Effector CD4-positive, alpha-beta T cell (primary cell): ENCODE data around the gene SGCD.

Experiments used
- DNase-seq: peaks from one replicate; pipeline ENCODE4 v3.0.0-alpha.2; 2020

The SGCD gene

DNA sequence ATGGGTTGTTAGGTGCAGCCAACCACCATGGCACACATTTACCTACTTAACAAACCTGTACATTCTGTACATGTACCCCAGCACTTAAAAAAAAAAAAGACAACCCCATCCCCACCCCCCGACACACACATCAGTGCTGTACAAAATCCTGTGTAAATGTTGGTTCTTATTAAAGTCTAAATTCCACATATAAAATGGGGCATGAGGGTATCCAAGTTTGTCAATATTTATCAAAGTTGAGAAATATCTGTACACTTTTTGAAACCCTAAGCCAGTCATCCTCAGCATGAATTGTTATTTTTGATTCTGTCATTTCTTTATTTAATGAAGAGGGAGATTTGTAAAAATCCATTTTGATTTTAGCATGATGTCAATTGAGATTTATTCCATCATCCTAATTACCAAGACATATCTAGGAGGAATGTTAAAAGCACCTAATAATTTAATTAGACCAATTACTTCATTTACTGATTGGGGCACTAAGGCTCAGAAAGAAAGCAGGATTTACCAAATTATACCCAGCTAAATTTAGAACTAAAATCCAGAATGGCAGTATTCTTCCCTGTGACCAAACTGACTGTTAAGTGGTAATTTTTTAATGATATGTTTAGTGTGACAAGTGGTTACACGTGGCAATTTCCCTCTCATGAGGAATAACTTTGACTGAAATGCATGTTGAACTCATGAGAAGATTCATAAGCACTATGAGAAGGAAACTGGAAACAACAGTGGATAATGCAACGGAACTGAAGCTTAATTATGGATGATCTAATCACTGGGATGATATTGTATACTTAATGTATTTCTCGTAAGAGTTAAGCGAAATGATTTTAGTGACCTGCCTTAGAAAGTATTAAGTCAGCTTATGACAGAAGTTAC, 195.9 kb downstream of the SGCD start:
- DNase-seq = no peak

DNA sequence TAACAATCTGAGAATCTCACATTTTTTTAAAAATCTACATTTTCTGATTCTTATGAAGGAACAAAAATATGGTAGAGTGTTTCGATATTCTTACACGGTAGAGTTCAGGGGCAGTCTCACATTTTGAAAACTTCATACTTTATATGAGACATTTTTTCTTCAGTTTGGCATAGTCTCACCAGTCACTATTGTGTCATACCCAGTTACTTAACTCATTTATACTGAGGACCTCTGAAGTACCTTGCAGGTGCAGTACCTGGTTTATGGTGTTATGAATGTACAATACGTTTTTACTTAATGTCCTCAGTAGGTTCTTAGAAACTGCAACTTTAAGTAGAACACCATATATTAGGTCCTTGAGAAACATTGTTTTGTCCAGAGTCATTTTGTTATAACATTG, 196.6 kb downstream of the SGCD start:
- DNase-seq = no peak

DNA sequence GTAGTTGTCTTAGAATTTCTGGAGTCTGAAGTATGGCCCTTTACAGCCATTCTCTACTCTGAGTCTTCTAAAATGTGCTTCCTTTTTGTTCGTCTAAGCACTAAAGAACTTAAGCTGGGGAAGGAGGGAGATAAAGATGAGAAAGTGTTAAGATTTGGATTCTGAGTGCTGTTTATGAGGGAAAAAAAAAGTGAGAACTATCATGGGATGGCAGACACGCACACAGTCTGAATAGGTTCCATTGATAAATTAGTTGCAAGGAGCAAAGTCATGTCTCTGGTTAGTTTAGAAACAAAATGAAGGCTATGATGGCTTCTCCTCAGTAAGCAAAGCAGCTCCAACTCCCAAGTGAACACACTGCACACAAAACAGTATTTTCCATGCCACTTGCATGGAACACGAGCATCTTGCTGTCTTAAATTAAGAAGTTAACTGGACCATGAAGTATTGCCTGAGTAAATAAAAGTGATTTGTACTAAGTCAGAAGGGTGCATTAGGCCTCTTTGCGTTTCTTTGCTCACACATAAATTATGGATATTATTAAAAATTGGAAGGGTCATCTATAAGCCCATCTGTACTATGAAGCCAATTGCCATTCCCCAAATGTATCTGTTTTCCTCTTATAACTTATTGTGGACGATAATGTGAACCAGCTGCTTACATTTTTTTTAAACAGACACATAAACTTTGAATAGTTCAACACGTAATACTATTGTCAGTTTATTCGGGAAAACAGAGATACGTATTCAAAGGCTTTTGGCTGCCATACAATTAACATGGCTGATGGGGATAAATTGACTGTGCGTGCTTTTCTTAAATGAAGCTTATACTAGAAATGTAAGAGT, 199.3 kb downstream of the SGCD start:
- no peak for DNase-seq

DNA sequence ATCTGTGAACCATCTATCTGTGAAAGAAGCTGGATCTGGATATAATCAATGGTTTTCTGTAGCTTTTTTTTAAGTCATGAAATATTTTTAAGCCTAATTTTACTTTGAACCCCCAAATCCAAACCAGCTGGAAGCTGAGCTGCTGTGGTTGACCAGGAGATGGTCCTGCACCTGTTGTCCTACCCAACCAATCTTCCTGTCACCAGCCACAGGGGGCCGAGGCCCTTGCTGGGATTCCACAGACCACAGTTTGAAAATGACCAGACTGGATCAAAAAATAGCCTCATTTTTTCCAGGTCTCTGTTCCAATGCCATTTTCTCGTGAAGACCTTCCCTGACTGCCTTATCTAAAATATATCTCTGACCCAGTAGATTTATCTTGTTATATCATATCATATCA, 200.6 kb downstream of the SGCD start:
- no peak for DNase-seq

DNA sequence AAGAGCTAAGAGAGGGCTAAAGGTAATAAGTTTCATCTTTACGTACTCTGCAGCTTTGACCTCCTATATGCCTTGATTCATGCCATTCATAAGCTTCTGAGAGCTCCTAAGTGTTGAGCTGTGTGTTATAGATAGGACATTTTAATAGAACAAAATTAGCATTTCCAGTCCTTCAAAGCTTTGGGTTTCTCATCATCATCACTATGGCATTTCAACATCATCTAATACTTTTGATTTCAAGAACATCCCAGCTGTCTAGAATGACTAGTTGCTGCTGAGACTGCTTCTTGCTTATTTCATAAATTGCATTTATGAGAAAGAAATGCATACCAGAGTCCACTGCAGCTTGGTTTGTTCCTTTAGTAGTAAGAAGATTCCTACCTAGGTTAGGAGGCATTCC, 201.7 kb downstream of the SGCD start:
- no peak for DNase-seq

DNA sequence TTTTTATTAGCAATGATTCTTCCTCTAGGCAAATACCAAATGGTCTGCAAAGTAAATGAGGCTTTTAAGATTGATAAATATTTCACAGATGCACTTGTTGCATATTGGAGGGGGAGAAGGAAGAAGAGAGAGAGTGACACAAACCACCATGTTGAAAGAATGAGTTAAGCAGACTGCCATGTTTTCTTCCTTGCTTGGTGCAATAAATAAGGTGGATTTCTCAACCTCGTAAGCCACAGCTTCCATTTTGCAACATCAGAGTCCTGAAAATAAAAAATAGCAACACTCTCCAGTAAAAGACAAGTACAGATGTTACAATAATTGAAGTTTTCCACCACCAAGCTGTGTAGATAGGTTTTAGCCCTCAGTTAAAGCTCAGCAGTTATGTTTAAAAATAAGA, 202.9 kb downstream of the SGCD start:
- no peak for DNase-seq

DNA sequence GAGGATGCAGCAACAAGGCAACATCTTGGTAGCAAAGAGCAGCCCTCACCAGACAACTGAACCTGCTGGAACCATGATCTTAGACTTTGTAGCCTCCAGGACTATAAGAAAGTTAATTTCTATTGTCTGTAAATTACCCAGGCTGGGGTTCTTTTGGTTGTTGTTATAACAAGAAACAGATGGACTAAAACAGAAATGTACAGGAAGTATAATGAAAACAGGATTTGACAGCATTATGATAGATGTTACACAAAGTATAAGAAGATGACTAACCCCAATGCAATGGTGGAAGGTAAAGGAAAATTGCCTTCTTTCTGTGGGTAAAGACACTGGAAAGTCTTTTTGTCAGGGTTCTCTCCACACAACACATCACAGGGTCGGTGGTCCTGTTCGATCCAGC, 204.2 kb downstream of the SGCD start:
- DNase-seq = no peak

DNA sequence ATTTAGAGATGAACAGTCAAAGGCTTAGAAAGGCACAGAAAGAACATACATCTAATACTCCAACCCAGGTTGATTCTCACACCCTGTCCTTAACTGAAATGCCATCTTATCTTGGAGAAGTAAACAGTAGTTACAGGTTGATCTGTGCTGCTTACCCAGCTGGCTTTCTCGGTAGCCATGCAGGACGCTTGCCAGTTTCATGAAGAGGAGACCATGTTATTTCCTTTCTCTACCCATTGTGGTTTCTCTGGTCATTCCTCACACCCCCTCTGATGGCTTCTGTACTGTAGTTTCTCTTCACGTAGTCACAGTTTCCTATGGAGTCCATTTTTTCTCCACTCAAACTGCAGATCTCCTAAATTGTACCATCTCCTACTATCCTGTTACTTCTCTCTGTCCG, 206.0 kb downstream of the SGCD start:
- no peak for DNase-seq

DNA sequence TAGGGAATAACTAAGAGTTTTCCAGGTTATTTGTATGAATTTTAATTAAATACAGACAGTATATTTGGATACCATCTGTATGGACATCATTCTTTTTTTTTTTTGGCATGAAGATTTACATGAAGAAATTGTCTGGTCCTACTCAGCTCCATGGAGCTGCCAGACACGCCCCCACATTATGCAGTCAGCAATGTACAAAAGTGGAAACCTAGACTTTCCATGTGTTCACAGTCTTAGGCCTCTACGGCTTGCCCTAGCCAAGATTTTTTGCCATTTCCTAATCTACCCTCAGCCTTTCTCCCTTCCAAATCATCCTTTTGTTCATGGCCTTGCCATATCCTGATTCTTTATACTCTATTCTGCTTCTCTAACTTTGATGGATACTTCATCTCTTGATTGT, 207.1 kb downstream of the SGCD start:
- no peak for DNase-seq

DNA sequence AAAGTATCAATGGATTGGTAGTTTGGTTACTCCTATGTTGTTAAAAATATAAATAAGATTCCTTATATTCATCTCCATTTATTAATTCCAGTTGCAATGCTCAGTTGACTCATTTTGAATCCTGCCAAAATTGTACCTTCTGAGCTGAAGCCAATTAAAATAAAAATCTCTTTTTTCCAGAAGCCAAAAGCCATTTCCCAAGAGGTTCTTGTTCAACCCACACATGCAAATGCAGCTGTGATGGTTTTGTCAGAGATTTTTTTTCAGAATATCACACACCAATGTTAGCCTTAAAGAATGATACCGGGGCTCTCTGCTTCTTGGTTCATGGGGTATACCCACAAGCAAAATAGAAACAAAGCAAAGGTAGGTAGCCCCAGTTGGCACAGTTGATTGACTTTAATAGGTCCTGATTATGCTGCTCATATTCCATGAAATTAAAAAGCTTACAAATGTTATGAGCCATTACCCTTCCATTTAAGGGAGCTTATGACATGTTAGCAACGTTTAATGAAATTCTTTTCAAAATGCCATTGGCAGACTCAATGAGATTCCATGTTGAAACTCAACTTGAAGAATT, 208.0 kb downstream of the SGCD start:
- no peak for DNase-seq

DNA sequence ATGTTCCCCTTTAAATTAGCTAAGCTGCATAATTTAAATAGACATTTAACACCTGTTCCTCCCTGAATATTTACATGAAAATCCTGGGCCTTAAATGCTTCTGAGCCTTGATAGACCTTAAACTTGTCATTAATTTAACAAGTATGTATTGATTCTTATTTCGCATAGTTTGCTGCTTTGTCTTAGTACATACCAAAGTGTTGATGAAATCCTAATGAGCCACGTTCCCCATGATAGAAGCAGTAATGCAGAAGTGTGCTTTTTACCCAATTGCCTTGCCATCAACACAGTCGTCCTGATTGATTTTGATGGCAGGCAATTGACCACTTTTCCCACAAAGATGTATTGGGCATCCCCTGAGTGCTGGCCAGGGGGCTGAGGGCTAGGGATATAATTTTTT, 213.5 kb downstream of the SGCD start:
- DNase-seq = no peak

DNA sequence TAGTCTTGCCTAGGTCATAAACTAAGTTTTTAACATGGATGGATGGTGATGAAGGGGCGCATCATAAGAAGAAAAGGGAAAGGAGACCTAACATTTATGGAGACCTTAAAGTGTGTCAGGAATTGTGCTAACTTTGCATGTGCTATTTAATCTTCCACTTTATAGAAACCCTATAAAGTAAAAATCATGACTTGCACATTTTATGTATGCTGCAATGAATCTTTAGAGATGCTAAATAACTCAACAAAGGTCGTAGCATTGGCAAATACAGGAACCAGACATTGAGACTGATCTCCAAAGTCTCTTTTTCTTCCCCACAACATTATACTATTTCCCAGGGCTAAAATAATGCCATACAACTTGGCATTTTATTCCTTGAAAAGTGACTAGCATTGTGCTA, 214.6 kb downstream of the SGCD start:
- DNase-seq = no peak

DNA sequence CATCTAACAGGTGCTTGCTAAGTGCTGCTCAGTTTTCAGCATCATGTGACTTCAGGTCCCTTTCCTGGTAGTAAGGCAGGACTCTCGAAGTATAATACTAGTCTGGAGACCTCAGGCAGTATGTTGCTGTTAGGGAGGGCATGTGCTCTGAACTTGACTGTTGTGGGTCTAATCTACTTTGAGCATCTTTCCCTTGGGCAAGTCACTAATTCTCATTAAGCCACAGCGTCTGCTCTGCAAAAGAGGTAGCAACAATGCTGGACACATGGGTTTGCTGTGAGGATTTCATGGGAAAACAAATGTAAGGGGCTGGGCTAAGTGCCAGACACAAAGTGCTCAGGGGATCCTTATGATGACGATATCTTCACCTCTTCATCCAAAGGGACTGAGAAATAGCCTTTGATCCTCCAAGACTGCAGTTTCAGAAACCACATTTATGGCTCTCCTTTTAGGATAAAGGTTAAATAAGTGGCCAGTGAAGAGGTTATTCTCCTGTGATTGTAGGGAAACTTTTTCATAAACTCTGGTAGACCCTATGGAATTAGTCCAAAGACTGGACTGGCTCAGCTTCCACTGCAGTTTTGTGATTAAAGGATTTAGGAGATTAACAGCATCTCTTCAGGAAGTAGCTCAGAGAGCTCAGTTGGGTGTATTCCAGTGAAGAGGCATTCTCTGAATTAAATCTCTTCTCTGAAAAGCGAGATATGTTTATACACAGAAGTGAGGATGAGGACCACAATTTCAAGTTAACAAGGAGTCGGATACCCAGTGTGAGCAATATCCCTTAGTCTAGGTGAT, 216.6 kb downstream of the SGCD start:
- DNase-seq = no peak

DNA sequence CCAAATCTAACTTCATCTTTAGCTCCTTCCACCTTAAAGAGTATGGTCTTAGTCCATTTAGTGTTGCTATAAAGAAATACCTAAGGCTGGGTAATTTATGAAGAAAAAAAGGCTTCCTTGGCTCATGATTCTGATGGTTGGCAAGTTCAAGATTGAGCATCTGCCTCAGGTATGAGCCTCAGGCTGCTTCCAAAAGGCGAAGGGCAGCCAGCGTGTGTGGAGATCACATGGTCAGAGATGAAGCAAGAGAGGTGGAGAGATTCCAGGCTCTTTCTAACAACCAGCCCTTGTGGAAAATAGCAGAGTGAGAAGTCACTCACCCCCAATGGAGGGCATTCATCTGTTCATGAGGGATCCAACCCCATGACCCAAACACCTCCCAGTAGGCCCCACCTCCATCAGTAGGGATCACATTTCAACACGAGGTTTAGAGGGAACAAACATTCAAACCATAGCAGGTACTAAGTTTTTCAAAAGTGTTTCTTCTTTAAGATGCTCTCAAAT, 225.9 kb downstream of the SGCD start:
- no peak for DNase-seq

DNA sequence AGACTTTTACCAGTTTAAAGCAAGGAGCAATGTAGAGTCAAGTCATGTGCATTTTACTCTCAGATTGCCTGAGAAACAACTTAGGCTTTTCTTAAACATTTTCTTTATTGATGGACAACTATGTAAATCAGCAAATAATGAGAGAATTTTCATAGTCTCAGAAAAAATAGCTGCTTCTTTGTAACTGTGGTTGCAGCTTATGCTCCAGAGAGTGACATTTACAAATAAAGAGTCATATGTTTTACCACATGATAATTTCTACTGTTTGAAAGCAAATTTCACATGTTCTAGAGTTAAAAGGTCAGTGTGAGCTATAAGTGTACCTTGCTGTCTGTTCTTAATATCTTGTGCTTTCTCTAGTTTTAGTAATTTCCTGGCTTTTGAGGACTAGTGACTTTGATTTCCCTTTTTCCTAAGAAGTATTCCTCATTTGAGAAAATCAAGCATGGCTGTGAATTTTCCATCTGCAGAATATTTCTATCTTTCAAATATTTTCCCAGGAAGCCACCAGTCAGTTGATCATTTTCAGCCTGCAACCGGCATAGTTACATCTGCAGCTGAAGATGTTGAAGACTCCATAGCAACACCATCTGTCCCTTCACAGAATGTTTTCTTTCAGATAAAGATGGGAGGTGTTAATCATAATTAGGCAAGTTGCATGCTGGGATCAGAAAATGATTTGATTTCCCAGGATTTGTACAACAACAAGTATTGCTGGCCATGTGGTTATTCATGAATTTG, 229.9 kb downstream of the SGCD start:
- DNase-seq = no peak

DNA sequence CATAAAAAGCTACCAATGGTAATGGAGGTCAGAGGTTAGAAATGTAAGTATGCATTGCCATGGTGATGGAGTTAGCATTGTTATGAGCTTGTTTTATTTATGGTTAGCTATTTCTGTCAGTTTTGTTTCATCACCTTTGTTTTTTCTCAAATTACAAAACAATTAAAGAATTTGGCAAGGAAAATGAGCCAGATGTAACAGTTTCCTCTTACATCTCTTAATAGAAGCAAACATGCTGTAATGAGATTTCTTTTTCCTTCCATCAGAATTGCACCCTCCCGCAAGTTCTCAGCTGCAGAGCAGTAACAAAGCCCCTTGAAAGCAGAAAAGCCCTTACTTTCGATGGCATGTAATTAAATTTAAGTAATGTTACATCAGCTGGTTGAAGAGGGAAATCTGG, 233.0 kb downstream of the SGCD start:
- DNase-seq = no peak

DNA sequence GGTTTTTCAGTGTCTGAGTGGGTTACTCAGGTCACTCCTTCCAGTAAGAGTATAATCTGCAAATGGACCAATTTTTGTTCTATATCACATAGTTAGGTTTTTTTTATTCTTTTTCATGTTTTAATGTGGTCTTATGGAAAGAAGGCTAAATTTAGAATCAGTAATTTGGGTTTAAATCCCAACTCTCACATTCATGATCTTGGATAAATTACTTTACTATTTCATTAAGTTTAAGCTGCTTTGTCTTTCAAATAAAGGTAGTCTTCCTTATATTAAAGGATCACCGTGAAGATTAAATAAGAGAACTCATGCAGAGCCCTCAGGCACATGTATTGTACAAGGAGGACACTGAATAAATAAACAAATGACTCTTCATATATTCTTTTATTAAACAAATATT, 234.7 kb downstream of the SGCD start:
- DNase-seq = no peak

DNA sequence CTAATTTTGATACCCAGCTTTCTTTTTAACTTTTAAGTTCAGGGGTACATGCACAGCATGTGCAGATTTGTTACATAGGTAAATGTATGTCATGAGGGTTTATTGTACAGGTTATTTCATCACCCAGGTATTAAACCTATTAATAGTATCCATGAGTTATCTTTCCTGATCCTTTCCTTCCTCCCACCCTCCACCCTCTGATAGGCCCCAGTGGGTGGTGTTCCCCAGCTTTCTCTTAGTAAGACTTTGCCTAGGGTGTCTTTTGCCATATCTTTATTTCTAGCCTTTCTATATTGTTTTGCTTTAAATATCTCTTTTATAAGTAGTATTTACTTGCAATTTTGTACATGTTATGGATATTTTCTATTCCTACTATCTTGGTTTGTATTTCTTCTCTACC, 243.7 kb downstream of the SGCD start:
- DNase-seq = no peak

DNA sequence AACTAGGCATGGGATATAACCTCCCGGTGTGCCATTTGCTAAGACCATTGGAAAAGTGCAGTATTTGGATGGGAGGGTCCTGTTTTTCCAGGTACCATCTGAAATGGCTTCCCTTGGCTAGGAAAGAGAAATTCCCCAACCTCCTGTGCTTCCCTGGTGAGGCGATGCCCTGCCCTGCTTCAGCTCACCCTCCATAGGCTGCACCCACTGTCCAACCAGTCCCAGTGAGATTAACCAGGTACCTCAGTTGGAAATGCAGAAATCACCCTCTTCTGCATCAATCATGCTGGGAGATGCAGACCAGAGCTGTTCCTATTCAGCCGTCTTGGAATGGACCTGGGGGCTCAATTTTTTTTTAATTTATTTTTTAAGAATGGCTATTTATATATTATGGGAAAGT, 254.8 kb downstream of the SGCD start:
- DNase-seq = no peak

DNA sequence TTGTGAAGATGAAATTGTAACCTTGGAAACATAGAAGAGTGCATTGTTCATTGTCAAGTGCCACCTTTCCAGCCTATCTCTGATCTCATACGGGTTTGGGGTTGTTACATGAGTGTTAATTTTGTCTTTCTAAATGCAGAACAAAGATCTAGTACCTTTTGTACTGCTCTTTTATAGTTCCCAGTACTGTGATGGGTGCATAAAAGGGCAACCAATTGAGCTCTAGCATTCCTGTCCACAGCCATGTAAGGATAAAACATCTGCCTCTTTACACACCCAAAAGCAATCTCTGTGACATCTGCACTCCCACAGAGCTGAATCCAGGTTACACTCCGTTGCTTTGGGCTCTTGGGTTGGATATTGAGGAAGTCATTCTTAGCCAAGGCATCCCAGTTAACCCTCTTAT, 255.2 kb downstream of the SGCD start:
- no peak for DNase-seq

DNA sequence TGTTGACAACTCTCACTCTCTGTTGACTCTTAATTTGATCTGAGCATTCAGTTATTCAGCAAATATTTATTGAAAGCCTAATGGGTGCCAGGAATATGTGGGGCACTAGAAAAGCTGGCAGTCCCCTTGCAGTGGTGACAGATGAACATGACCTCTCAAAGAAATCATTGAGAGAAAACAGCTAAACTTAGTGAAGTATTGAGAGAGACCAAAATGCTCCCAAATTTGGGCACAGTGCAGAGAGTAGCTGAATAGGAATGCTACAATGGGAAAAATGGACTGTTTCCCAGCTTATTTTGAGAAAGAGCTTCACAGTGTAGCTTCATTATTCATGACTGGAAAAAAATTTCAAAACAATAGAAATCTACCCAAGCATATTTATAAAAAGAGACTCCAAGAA, 257.9 kb downstream of the SGCD start:
- DNase-seq = no peak

DNA sequence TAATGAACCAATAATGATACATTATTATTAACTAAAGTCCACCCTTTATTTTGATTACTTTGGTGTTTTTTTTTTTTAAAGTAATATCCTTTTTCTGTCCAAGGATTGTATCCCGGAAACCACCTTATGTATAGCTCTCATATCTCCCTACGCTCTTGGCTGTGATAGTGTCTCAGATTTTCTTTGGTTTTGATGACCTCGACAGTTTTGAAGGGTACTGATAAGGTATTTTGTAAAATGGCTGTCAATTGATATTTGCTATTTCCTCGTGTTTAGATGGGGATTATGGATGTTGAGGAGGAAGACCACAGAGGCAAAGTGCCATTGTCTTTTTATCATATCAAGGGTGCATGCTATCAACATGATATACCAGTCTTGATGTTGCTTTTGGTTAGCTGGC, 259.0 kb downstream of the SGCD start:
- no peak for DNase-seq
